HG03354 (cell line): ENCODE results near the gene ZNF814.
A peak's percentile ranks its signal among the peaks of the same experiment; 100 is the strongest.
"Not testable (repeated sequence)": the region's sequence is repeated elsewhere in the genome, so short reads cannot be mapped to it uniquely, and the experiment has no call there.

Experiments
- ATAC-seq: cut with Tn5 transposase; IDR thresholded peaks from one replicate; pipeline ENCODE4 v1.9.1; 2021; ENCODE audit warnings: mild to moderate bottlenecking; ENCODE audit not compliant: unreplicated experiment, poor library complexity, severe bottlenecking

The ZNF814 gene

GRCh38 chr19:57888560-57889231 is at the start of gene ZNF814:
Gene ZNF814 (minus strand): TSS chr19:57889037. CDS start chr19:57888802, 235 bp downstream.
- peak; percentile 81 for ATAC-seq

DNA sequence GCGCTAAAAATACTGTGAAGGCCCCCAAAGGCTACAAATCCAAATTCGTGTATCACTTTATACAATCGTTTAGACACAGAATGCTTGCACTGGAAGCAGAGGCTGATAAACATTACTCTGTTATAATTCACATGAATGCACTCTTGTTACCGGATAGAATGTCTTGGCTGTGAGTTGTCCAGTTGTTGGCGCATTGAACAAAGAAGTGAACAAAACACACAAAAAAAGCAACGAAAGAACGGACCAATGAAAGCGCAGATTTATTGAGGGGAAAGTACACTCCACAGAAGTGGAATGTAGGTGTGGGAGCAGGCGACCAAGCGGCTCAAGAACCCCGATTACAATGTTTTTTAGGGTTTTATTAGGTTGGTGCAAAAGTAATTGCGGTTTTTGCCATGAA is 46.9 kb upstream of the ZNF814 start:
- no peak for ATAC-seq

DNA sequence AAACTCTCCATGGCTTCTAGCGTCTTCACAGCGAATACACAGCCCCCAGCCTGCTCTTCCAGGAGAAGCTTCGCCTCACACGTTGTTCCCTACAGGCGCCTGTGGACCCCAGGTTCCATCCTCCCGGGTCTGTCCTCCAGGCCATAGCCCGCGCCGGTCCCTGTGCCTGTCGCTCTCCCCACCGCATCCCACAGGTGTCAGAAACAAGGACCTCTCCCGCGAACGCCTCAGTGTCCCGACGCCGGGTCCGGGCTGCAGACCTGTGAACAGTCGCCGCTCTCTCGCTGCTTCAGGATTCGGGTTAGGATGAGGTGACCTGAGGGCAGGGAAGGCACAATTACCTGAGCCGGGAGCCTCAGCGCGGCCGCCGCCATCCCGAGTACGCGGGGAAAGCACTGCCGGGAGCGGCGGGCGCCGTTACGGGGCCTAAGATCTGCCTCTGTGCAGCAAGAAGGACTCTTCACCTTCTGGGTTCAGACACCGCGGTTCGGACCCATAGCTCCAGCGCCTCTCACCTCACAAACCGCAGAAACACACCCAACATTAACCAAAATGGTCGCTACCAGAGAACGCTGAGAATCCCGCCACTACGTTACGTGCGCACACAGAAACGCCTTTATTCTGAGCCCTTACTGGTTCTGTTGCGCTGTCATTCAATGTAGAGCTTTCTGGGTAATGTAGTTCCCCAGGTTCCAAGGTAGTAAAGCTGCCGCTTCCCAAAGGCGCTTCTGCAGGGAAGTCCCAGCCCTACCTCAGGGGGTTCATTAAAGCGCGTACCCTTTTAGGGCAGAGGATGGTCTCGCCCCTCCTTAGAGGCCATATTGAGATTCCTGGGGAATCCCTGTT is 46.2 kb upstream of the ZNF814 start, which contains the start of gene ZNF418:
ZNF418 (minus strand) TSS at position 583 of the 846 bp plus-strand sequence. CDS start 1,580 bp downstream, outside the sequence.
- ATAC-seq = peak; percentile 50

DNA sequence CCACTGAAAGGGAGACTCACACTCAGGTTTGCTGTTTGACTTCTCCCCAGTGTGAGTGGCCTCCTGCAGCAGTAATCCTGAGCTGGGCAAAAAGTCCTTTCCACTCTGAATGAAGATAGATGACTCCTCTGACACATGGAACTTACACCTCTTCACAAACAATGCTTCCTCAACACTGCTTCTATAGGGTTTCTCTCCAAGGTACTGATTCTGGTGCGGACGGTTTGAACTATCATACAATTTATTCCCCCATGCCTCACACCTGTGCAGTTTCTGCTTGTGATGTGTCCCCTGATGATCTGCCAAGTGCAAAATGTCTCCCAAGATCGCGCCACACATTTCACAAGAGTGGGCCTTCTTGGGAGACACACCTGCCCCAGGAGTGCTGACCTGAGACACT is 38.8 kb upstream of the ZNF814 start:
- no peak for ATAC-seq

DNA sequence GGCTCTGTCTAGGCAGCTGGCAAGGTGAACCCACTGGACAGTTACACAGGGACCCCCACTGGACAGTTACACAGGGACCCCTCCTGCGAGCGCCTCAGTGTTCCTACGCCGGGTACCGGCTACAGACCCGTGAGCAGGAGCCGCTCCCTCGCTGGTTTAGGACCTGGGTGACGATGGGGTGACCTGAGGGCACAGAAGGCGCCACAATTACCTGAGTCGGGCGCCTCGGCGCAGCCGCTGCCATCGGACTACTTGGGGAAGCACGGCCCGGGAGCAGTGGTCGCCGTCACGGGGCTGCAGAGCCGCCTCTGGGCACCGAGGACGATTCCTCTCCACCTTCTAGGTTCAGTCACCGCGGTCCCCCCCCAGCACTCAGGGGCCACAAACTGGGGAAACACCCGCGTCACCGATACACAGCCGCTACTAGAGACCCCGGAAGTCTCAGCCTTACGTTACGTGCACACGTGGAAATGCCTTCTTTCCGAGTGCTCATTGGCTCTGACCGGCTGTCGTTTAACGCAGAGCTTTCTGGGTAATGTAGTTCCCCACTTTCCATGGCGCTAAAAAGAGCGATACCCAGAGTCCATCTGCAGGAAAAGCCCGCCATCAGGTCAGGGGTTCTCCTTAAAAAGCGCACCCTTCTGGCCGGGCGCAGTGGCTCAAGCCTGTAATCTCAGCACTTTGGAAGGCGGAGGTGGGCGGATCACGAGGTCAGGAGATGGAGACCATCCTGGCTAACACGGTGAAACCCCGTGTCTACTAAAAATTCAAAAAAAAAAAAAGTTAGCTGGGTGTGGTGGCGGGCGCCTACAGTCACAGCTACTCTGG is 27.5 kb upstream of the ZNF814 start, which contains the start of gene ZNF417:
ZNF417 (minus strand) TSS at position 425 of the 828 bp plus-strand sequence; CDS start at position 244, 181 bp downstream.
- ATAC-seq = peak; percentile 98

DNA sequence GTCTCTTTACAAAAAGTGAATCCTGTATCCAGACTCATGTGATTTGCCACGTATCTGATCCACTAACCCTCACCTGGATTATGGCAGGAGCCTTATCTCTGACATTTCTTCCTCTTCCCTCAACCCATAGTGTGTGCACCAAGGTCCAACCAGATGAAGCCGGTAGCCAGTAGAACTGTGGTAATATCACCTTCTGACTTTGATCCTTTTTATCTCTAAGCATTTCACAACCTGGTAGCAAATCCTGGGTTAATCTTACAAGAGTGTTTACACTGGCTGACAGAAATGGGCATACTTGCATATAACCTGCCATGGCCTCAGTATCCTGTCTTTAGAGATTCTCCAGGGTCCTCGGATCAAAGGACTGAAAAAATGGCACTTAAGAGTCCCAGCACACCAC is 25.7 kb upstream of the ZNF814 start:
- no peak for ATAC-seq

DNA sequence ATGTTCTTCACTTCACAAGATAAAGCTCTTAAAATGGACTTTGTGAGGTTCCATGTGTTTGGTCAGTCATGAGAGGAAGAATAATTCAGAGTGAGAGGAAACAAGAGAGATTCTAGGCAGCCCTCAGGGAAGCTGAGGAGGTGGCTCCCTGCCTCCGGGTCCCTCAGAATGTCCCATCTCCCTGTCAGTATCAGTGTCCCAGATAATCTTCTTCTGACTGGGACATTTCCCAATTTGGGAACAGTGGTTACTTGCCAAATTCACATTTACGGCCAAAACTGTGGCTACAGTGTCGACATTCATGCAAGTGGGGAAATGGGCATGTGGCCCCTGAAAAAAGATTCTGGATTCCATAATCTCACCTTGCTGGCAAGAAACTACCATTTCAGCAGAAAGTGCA is 18.6 kb upstream of the ZNF814 start:
- no peak for ATAC-seq

DNA sequence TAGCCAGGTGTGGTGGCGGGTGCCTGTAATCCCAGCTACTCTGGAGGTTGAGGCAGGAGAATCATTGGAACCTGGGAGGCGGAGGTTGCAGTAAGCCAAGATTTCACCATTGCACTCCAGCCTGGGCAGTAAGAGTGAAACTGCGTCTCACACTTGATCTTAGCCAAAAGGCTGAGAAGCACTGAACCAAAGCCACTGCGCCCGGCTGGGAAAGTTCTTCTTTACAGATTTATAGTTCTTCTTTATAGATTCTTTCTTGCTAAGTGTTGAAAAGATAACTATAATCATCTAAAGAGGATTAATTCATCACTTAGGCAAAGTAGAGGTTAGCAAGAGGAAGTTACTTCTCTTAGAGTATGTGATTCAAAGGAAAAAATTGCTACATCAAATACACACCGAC is 16.4 kb upstream of the ZNF814 start:
- ATAC-seq = no peak

DNA sequence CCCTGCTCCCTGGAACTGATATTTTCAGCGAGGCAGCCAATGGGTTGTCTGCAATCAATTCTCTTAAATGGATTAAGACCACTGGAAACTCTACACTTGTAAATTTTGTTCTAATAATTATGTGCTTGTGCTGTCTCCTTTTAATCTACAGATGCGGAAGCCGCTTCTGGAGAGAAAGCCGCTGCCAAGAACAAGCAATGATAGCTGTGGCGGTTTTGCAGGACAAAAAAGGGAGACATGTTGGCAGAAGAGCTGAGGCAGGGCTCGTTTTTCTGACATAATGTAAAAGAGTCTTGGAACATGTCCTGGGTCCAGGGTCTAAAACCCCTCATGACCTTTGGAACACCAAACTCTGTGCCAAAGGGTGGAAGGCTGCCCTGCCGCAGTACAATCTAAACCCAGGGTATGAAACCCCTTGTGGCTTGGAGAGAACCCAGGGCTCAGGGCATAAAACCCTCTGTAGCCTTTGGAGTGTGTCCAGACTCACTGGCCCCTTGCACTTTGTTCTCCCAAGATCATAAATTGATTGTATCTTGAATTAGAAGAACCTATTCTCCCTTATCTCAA is 14.9 kb upstream of the ZNF814 start:
- ATAC-seq = no peak

DNA sequence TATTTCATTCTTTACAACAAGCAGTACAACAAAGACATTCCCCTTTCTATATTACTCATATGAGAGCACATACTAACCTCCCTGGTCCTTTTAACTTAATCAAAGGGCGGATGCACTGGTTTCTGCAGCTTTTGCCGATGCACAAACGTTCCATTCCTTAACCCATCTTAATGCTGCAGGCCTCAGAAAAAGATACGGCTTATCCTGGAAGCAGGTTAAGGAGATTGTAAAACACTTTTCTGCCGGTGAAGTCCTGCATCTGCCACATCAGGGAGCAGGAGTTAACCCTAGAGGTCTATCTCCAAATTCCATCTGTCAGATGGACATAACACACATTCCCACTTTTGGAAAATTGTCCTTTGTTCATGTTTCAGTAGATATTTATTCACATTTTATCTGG is 11.5 kb upstream of the ZNF814 start:
- no peak for ATAC-seq

GRCh38 chr19:57890706-57891105 is 1.9 kb upstream of the ZNF814 start:
- ATAC-seq = not testable (repeated sequence)

DNA sequence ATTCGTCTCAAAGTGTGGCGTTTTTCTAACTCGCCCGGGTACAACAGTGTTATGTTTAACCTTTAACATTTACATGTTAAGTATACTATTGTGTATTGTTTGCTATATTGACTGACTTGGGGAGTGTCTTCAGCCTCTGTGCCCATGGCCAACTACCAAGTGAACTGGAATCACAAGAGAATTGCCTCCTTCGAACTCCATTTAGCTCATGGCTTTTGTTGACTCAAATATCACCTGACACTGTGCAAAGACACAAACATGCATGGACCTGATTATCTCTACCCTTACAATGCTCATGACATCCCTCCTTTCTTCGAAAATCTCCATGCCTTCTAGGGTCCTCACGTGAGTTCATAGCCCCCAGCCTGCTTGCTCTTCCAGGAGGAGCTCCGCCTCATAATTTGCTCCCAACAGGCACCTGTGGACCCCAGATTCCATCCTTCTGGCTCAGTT is 704 bp downstream of the ZNF814 start:
- no peak for ATAC-seq

- no peak for ATAC-seq
These were observed 1.5 kb downstream of the ZNF814 start for GRCh38 chr19:57887195-57887941.

DNA sequence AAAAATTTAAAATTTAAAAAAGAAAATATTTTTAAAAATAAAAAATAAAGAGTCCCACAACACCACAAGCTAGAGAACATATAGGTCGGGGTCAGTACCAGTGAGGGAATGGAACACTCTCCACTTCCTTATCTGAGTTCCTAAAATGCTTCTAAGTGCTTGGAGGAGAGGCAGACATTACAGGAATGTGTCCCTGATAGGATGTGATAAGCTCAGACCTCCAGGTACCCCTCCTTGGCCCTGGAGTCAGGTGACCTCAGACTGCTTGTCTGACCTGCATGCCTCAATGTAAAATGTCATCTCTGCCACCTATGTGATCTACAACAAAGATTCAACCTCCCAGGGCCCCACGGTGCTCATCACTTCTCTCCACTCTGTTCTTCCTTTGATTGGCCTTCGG is 2.8 kb downstream of the ZNF814 start:
- ATAC-seq = no peak

GRCh38 chr19:57873883-57874799 is 14.7 kb downstream of the ZNF814 start:
- not testable (repeated sequence) for ATAC-seq

GRCh38 chr19:57872450-57872849 is 16.4 kb downstream of the ZNF814 start:
- ATAC-seq = no peak

DNA sequence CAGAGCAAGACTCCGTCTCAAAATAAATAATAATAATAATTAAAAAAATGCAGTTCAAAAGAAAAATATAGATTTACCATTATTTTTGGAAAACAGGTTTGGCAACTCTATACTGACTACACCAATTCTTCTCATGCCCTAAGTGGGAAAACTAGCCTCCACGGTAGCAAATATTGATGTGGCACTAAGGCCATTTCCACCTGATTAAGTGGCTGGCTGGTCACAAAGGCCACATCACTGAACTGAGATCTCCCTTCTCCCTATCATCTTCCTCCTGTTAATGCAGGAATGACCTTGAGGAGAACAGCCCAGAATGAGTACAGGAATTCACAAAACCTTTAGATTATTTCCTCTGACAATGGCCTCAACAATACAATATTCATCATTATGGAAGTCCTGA is 18.6 kb downstream of the ZNF814 start:
- no peak for ATAC-seq

GRCh38 chr19:57869655-57870054 is 19.2 kb downstream of the ZNF814 start:
- ATAC-seq = not testable (repeated sequence)
